Activated CD4-positive, alpha-beta T cell treated with anti-CD3 and anti-CD28 coated beads, Interleukin-10, Interleukin-2, amounts not matched to agents 100 ng/mL and 50 ng/mL, durations not matched to agents 16 hours and 8 hours (primary cell): ENCODE measurements around the gene PCCA.
A peak's percentile ranks its signal among the peaks of the same experiment; 100 is the strongest.
"Not testable (repeated sequence)": the region's sequence is repeated elsewhere in the genome, so short reads cannot be mapped to it uniquely, and the experiment has no call there.

Experiments
- DNase-seq: peaks from one replicate; pipeline ENCODE4 v3.0.0-alpha.2; 2020

Gene PCCA

DNA sequence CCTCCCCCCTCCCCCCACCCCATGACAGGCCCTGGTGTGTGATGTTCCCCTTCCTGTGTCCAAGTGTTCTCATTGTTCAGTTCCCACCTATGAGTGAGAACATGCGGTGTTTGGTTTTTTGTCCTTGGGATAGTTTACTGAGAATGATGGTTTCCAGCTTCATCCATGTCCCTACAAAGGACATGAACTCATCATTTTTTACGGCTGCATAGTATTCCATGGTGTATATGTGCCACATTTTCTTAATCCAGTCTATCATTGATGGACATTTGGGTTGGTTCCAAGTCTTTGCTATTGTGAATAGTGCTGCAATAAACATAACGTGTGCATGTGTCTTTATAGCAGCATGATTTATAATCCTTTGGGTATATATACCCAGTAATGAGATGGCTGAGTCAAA, 229.6 kb downstream of the PCCA start:
- not testable (repeated sequence) for DNase-seq

- no peak for DNase-seq
These were observed 235.0 kb downstream of the PCCA start for GRCh38 chr13:100323937-100324336.

GRCh38 chr13:100330662-100331061, 241.8 kb downstream of the PCCA start:
- no peak for DNase-seq

GRCh38 chr13:100333141-100333540, 244.2 kb downstream of the PCCA start:
- DNase-seq = no peak

DNA sequence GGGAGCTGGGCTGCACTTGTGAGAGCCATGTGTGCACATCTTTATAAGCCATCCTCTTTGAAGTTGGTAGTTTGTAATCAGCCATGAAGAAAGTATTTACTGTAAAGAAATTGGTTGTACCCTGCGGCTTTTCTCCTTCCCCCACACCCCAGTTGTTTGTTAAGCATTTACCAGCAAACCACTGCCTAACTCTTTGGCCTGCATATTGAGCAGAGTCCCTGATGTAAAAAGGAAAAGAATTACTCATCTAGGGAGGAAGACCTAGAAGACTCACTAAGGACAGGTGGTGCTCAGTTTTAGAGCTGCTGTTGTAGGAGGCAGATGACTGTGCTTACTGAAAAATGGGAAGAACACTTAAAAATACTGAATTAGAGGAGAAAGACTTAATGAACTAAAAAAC, 245.3 kb downstream of the PCCA start:
- DNase-seq = peak; percentile 48

DNA sequence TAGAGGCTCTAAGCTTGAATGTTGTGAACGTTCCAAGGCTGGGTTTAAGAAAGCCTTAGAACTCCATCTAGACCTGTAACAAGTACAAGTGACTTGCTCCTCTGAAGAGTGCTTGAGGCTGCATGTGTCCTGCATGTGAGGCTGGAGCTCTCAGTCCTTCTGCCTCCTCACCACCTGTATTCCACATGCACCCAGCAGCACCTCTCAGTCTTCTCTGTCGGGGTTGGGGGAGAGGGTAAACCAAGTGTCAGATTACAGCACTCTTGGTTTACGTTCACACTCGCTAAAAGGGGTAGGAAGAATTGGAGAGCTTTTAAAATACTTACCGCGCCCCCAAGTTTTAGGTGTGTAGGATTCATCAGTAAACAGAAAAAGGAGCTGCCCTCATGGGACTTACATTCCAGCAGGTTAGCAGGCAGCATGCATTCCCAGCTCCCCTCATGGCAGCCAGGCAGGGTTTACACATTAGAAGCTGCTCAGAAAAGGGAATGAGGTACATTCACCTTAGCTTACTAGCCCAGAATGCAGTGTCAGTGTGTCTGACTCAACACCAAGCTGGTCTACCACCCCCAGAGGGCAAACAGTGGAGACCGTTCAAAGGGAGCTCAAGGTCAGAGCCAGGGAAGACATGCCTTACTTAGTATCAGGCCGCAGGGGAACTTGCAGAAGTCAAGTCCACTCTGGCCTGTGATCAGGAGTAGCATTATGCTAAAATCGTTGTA, 248.1 kb downstream of the PCCA start:
- no peak for DNase-seq

DNA sequence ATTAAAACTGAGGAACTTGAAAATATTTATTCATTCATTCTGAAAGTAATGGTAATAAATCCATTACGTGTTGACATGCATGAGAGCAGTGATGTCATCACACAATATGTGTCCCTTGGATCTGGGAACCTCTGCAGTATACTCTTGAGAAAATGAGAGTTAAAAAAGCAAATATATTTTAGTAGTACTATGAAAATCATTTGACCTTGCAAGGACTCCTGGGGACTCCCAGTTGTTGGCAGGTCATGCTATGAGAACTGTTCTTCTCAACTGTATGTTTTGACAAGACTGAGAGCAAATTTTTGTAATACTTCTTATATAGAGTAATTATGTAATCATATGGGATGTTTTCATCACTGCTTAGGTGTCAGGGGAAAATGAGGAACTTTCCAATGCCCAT, 249.4 kb downstream of the PCCA start:
- no peak for DNase-seq

- DNase-seq = no peak
These were observed 250.6 kb downstream of the PCCA start for GRCh38 chr13:100339411-100339940.

GRCh38 chr13:100340865-100341264, 252.0 kb downstream of the PCCA start:
- DNase-seq = no peak

DNA sequence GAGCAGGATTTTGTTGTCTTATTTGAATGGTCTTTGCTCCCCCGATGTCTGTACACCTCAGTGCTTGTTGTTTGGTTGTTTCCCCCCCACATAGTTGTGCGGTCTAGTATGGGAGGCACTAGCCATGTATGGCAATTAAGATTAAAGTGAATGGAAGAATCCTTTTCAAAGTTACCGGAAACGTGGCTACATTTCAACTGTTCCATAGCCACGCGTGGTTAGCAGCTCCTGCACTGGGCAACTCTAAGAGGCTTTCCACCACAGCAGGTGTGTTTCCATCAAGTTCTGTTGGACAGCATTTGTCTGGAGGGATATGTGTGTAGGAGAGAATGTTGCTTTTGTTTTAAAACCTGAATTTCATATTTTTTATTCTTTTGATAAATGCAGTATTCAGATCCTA, 252.4 kb downstream of the PCCA start:
- no peak for DNase-seq

GRCh38 chr13:100344544-100344943, 255.7 kb downstream of the PCCA start:
- no peak for DNase-seq

- DNase-seq = no peak
These were observed 259.1 kb downstream of the PCCA start for GRCh38 chr13:100347968-100348367.

DNA sequence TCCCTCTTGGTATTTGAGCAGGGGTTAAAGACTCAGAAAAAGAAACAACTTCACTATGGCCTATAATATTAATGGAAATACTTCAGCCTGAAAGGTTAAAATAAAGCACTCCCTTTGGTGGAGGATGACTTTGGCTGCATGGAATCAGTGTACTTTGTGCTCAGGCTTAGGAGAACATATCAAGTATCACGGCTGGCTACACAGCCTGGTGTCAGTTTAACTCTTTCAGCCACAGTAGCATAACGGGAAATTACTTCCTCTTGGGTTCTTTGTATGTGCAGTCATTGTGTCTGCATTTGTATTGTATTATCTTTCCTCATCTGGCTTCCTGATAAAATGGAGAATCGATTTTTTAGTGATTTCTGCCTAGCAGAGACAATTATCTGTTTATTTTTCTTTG, 260.7 kb downstream of the PCCA start:
- DNase-seq = no peak

- no peak for DNase-seq
These were observed 261.7 kb downstream of the PCCA start for GRCh38 chr13:100350601-100351000.

- DNase-seq = no peak
These were observed 267.5 kb downstream of the PCCA start for GRCh38 chr13:100356426-100356825.

- DNase-seq = no peak
These were observed 268.0 kb downstream of the PCCA start for GRCh38 chr13:100356889-100357288.

DNA sequence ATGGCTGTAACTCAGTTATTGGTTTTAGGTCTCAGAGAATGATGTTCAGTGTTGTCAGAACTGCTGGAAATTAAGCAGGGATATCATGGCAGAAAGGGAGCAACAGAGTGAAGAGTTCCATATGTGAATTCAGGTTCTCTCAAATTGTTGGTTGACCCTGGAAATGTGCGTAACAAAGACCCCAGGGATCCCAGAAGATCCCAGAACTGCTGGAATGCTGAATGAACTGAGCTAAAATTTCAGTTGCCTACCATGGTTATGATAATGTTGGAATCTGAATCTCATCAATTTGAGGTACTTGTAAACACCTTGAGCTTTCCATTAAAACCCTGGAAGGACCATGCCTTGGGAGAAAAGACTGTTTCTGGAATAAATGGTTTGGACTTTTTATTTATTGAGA, 268.9 kb downstream of the PCCA start:
- DNase-seq = no peak

- no peak for DNase-seq
These were observed 272.6 kb downstream of the PCCA start for GRCh38 chr13:100361504-100361903.

GRCh38 chr13:100362371-100362770, 273.5 kb downstream of the PCCA start:
- no peak for DNase-seq

DNA sequence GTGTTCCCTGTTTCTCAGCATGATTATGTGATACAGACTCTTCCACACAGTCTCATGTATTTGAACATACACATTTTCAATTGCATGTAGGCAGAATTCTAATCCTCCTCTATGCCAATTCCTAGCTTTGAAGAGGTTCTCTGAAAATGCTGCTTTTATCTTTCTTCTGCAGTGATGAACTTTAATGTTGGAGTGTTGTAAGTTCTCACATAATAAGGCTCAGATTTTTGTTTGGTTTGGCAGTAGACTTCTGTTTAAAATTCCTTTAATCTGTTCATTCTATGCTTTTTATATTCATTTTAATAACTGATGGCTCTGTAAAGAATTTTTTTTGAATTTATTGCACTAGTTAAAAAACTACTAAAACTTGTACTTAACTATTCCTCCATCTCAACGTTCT, 273.9 kb downstream of the PCCA start:
- DNase-seq = no peak

- DNase-seq = no peak
These were observed 274.4 kb downstream of the PCCA start for GRCh38 chr13:100363285-100363711.

GRCh38 chr13:100363874-100364273, 275.0 kb downstream of the PCCA start:
- DNase-seq = no peak

DNA sequence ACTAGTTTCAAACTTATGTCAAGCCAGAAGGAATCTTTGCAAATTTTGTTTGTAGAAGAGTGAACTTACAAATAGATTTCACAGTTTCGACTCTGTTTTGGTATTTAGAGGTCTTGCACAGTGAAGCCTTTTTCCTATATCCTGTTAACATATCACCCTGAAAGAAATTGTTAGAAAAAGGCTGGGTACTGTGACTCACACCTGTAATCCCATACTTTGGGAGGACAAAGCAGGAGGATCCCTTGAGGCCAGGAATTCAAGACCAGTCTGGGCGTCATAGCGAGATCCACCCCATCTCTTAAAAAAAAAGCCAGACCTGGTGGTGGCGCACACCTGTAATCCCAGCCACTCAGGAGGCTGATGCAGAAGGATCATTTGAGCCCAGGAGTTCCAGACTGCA, 275.7 kb downstream of the PCCA start:
- no peak for DNase-seq

- DNase-seq = peak; percentile 69
These were observed 276.8 kb downstream of the PCCA start for GRCh38 chr13:100365680-100366079.

GRCh38 chr13:100378533-100378932, 289.6 kb downstream of the PCCA start:
- no peak for DNase-seq
